ENCODE measurements around the gene DAB2. TPM values are rescaled to one million over a fixed set of nuclear protein-coding genes. Genes with fewer than 3 reads are reported as not detected.
"Not testable (repeated sequence)": the region's sequence is repeated elsewhere in the genome, so short reads cannot be mapped to it uniquely, and the experiment has no call there.

The DAB2 gene
- total RNA-seq, 1 donor: 217 TPM

- TF ChIP-seq CTCF (IDR thresholded peaks at IDR 0.05; ENCODE audit: insufficient read depth, low read length): no peak
- no peak overlapping the region for H3K4me3 ChIP-seq (ENCODE audit: low read depth, low read length)
- peak; percentile 58 for DNase-seq (ENCODE audit: low read depth)
Observed at GRCh38 chr5:39340506-39340905, 84.3 kb downstream of the DAB2 start.

- TF ChIP-seq CTCF (IDR thresholded peaks at IDR 0.05; ENCODE audit: insufficient read depth, low read length): no peak
- no peak overlapping the region for H3K4me3 ChIP-seq (ENCODE audit: low read depth, low read length)
- DNase-seq (ENCODE audit: low read depth): no peak
Observed at GRCh38 chr5:39337252-39337915, 87.4 kb downstream of the DAB2 start.

GRCh38 chr5:39334296-39334695 lies 90.5 kb downstream of the DAB2 start:
- DNase-seq (ENCODE audit: low read depth); H3K4me3 ChIP-seq (ENCODE audit: low read depth, low read length): not testable (repeated sequence)

- no peak overlapping the region for H3K4me3 ChIP-seq (ENCODE audit: low read depth, low read length)
- no peak for TF ChIP-seq CTCF (IDR thresholded peaks at IDR 0.05; ENCODE audit: insufficient read depth, low read length)
- DNase-seq (ENCODE audit: low read depth): no peak
Observed at GRCh38 chr5:39333104-39333503, 91.7 kb downstream of the DAB2 start.

- H3K4me3 ChIP-seq (ENCODE audit: low read depth, low read length): no peak overlapping the region
- TF ChIP-seq CTCF (IDR thresholded peaks at IDR 0.05; ENCODE audit: insufficient read depth, low read length): no peak
- peak; percentile 36 for DNase-seq (ENCODE audit: low read depth)
Observed at GRCh38 chr5:39331861-39332381, 92.9 kb downstream of the DAB2 start.

GRCh38 chr5:39328731-39329130 lies 96.0 kb downstream of the DAB2 start:
- H3K4me3 ChIP-seq (ENCODE audit: low read depth, low read length): no peak overlapping the region
- no peak for TF ChIP-seq CTCF (IDR thresholded peaks at IDR 0.05; ENCODE audit: insufficient read depth, low read length)
- peak; percentile 73 for DNase-seq (ENCODE audit: low read depth)

- DNase-seq (ENCODE audit: low read depth): no peak
- no peak overlapping the region for H3K4me3 ChIP-seq (ENCODE audit: low read depth, low read length)
- TF ChIP-seq CTCF (IDR thresholded peaks at IDR 0.05; ENCODE audit: insufficient read depth, low read length): no peak
Observed at GRCh38 chr5:39323542-39323941, 101.2 kb downstream of the DAB2 start.

Other genes with a start within 250 kb of the DAB2 start
- 0.08 and 0.54 TPM in 2 replicates for gene FYB1, start 205.4 kb downstream of the DAB2 start, total RNA-seq (ENCODE audit: low replicate concordance)
- not detected in 2 replicates for gene C9, start 60.5 kb downstream of the DAB2 start, total RNA-seq (ENCODE audit: low replicate concordance)